Naive B cell (primary cell): ENCODE measurements around the gene PGAM5. TPM values are rescaled to one million over a fixed set of nuclear protein-coding genes. Genes with fewer than 3 reads are reported as not detected.
"Not testable (repeated sequence)": the region's sequence is repeated elsewhere in the genome, so short reads cannot be mapped to it uniquely, and the experiment has no call there.

ENCODE experiments used
- ATAC-seq, 2 donors: fragments of 150-1000 bp; cut with Tn5 transposase; 2 replicates each; pipeline ENCODE4 v1.10.0; 2021; ENCODE audit warnings: low read depth in 2 of 2, mild to moderate bottlenecking in 2 of 2, moderate library complexity in 2 of 2
- DNase-seq: peaks from one replicate; pipeline ENCODE4 v3.0.0; 2022
- H3K27ac Mint-ChIP-seq, 6 donors: one replicate each; pipeline ENCODE4 v1.8.0; 2020 to 2022; ENCODE audit warnings: mild to moderate bottlenecking in 6 of 6, mixed read lengths in 6 of 6, moderate library complexity in 5 of 6, inconsistent platforms in 2 of 6
- H3K27me3 Mint-ChIP-seq, 3 donors: one replicate each; pipeline ENCODE4 v1.8.0; 2021 to 2022; ENCODE audit warnings: mixed read lengths in 3 of 3, mild to moderate bottlenecking in 1 of 3
- H3K36me3 Mint-ChIP-seq, 2 donors: one replicate each; pipeline ENCODE4 v1.8.0; 2020 to 2022; ENCODE audit warnings: mixed read lengths in 2 of 2, inconsistent platforms in 1 of 2, mild to moderate bottlenecking in 1 of 2
- H3K4me1 Mint-ChIP-seq, 3 donors: one replicate each; pipeline ENCODE4 v1.8.0; 2020 to 2022; ENCODE audit warnings: mixed read lengths in 3 of 3, inconsistent platforms in 1 of 3, mild to moderate bottlenecking in 1 of 3, moderate library complexity in 1 of 3
- H3K4me3 Mint-ChIP-seq, 8 donors: one replicate each; pipeline ENCODE4 v1.8.0; 2020 to 2022; ENCODE audit warnings: mild to moderate bottlenecking in 8 of 8, mixed read lengths in 8 of 8, moderate library complexity in 8 of 8, inconsistent platforms in 2 of 8
- H3K9me3 Mint-ChIP-seq, 7 donors: one replicate each; pipeline ENCODE4 v1.8.0; 2020 to 2022; ENCODE audit warnings: mixed read lengths in 7 of 7, mild to moderate bottlenecking in 5 of 7, inconsistent platforms in 2 of 7, moderate library complexity in 1 of 7
- polyA plus RNA-seq, 6 donors: library from polyadenylated mRNA; unstranded; fragments of 300-500 nt; fragmentation: Illumina TruSeq; gene quantifications; one replicate each; pipeline ENCODE4 v1.2.3, GENCODE V29; 2021; ENCODE audit warnings: low read depth in 6 of 6

Gene PGAM5
- polyA plus RNA-seq, 6 donors from 2014 or later = 13.0 to 34.0 (median 23.8) TPM

DNA sequence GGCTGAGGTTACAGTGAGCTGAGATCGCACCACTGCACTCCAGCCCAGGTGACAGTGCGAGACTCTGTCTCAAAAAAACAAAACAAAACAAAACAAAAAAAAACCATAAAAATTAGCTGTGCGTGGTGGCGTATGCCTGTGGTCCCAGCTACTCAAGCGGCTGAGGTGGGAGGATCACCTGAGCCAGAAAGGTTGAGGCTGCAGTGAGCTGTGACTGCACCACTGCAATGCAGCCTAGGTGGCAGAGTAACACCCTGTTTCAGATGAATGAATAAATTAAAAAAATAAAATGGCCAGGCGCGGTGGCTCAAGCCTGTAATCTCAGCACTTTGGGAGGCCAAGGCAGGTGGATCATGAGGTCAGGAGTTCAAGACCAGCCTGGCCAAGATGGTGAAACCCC is 43.0 kb downstream of the PGAM5 start:
- H3K36me3 Mint-ChIP-seq, H3K9me3 Mint-ChIP-seq, H3K27me3 Mint-ChIP-seq, H3K27ac Mint-ChIP-seq, H3K4me3 Mint-ChIP-seq, H3K4me1 Mint-ChIP-seq, DNase-seq: not testable (repeated sequence)
- peak; percentile 55 to 63 for ATAC-seq

DNA sequence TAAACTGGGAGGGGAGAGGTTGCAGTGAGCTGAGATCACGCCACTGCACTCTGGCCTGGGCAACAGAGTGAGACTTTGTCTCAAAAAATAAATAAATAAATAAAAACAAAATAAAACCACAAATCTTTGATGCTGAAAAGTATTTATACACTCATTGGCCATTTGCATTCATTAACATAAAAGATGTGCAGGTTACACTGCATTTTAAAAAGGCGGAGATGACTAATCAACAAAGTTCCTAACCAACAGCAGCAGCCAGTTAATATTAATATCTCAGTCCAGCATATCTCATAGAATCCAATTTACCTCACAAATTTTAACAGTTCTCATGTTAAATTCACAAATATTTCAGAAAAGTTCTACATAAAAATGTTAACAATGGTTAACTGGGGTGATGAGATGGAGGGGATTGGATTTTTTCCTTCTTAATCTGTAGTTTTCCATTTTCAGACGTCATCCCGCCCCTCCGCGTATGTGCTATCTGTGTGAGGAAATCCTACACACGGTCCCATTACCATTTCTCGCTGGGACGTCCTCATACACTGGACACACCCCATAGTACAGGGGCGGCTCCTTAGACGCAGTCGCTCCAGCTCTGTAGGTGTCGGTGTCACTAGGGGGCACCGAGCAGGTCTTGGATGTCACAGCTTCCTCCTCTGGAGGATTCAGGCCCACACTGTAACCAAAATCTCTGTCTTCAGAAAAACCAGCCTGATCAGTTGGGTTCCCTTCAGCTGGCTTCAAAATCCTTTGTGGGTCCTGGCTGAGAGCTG is 43.7 kb downstream of the PGAM5 start:
- H3K36me3 Mint-ChIP-seq = peaks cover 0 to 4% of the 10 kb centered on the region in 2 donors
- ATAC-seq = peak in 1 of 2 donors; percentile 28
- DNase-seq = no peak
- no peaks in the 10 kb centered on the region for H3K27me3 Mint-ChIP-seq
- H3K27ac Mint-ChIP-seq = no peak overlapping the region
- no peak overlapping the region for H3K4me3 Mint-ChIP-seq
- no peaks in the 10 kb centered on the region for H3K9me3 Mint-ChIP-seq
- H3K4me1 Mint-ChIP-seq = peaks cover 0 to 11% (median 4%) of the 10 kb centered on the region in 3 donors

DNA sequence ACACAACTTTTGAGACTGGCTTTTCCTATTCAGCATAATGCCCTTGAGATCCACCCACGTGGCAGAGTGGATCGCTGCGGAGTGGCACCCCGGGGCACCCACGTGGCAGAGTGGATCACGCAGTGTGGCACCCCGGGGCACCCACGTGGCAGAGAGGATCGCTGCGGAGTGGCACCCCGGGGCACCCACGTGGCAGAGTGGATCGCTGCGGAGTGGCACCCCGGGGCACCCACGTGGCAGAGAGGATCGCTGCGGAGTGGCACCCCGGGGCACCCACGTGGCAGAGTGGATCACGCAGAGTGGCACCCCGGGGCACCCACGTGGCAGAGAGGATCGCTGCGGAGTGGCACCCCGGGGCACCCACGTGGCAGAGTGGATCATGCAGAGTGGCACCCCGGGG is 48.2 kb downstream of the PGAM5 start:
- Mint-ChIP-seq H3K4me3 (peak overlapping the region in 1 of 8 donors; percentile 96), H3K4me1 (peaks cover 19 to 36% (median 21%) of the 10 kb centered on the region in 3 donors)
- not testable (repeated sequence) for H3K27me3 Mint-ChIP-seq, H3K27ac Mint-ChIP-seq, H3K9me3 Mint-ChIP-seq, DNase-seq, ATAC-seq, H3K36me3 Mint-ChIP-seq

DNA sequence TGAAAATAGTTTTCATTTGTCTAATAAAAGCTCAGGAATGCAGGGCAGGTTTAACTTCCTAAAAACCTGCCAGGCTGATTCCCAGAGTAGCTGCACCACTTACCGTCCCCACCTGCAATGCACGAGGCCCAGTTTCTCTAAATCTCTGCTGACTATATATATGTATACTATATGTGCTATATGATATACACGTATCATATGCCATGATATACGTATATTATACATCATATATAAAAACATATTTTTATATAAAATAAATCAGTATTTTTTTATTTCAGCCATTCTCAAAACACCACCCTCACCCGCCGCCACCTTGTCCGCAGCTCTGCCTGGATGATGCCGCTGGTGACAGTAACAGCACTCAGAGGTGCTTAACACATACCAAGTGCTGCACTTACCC is 48.7 kb downstream of the PGAM5 start:
- no peaks in the 10 kb centered on the region for H3K27me3 Mint-ChIP-seq
- ATAC-seq = no peak
- DNase-seq = no peak
- peaks cover 0 to 2% of the 10 kb centered on the region in 2 donors for H3K36me3 Mint-ChIP-seq
- H3K4me3 Mint-ChIP-seq = peak overlapping the region in 3 of 8 donors; percentile 28 to 96 (median 84)
- peaks cover 19 to 41% (median 25%) of the 10 kb centered on the region in 3 donors for H3K4me1 Mint-ChIP-seq
- peak overlapping the region in 2 of 6 donors; percentile 49 to 66 for H3K27ac Mint-ChIP-seq
- no peaks in the 10 kb centered on the region for H3K9me3 Mint-ChIP-seq

DNA sequence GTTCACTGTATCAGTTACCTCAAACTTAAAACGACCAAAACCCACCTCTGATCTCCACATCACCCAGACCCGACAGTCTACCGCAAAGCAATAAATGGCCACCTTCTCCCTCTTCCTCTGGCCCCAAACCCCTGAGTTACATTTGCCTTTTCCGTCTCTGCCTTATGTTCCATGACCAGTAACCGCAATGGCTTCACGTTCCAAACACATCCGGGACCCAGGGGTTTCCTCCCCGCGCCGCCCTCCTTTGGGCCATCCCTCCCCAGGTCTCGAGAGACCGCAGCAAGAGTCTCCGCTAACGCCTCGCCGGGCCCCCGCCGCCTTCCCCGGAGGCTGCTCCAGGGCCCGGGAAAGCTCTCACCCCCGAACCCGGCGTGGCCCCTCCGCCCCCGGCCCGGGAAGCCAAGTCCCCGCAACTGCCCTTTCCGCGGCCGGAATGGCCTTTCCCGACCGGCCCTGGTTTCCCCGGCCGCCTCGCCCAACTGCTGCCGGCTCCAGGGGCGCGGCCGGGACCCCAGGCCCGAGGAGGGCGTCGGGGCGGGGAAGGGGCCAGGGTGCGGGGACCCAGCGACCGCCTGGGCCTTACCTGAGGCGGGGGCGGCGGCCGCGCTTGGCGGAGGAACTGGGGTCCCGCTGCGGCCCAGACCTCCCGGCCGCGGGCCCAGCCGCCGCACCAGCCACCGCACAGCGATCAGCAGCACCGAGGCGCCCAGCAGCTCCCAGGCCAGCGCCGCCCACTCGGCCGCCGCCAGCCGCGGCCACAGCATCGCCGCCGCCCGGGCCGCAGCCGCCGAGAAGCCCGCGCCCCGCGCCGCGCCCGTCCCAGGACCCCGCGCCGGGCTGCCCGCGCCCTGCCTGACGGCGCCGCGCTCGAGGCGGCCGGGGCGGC is 50.6 kb downstream of the PGAM5 start, which contains the start of gene ANKLE2:
ANKLE2 (minus strand) TSS at position 801 of the 889 bp plus-strand sequence; CDS start at position 767, 34 bp downstream.
- no peaks in the 10 kb centered on the region for H3K9me3 Mint-ChIP-seq
- peak within 1 kb of the TSS; percentile 92 to 97 (median 95) for H3K4me3 Mint-ChIP-seq
- peak; percentile 48 to 54 for ATAC-seq
- peak within 1 kb of the TSS; percentile 96 to 98 (median 98) for H3K27ac Mint-ChIP-seq
- peak; percentile 54 for DNase-seq
- no peaks in the 10 kb centered on the region for H3K27me3 Mint-ChIP-seq
- no peaks in the 10 kb centered on the region for H3K36me3 Mint-ChIP-seq
- peaks cover 27 to 50% (median 31%) of the 10 kb centered on the region in 3 donors for H3K4me1 Mint-ChIP-seq

DNA sequence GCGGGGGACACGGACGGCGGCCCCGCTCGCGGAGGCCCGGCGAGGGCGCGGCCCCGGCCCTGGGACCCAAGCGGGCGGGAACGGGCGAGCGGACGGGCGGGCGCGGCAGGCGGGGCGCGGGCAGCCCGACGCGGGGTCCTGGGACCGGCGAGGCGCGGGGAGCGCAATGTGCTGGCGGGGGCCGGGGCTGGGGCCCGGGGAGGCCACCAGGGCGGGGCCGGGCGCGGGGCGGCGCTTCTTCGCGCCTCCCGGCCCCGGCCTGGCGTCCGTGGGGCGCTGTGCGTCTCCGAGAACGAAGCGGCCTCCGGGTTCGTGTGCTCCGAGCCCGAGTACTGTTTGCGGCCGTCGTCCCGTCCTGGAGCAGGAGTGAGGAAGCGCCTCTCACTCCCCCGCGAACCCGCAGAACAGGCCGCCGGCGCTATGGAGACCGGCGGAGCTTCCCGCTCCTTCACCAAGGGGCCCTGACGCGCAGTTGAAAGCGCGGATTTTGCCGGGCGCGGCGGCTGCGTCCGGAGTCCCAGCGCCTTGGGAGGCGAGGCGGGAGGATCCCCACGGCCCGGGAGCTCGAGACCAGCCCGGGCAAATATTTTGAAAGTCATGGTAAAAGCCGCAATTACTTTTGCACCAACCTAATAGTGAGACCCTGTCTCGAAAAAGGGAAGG is 51.4 kb downstream of the PGAM5 start:
- Mint-ChIP-seq H3K9me3 (no peaks in the 10 kb centered on the region), H3K27me3 (no peaks in the 10 kb centered on the region), H3K4me1 (peaks cover 31 to 54% (median 31%) of the 10 kb centered on the region in 3 donors), H3K4me3 (peak overlapping the region; percentile 72 to 91 (median 86)), H3K36me3 (no peaks in the 10 kb centered on the region), H3K27ac (peak overlapping the region; percentile 89 to 98 (median 96))
- DNase-seq (peak; percentile 85), ATAC-seq (peak; percentile 90 to 91)

DNA sequence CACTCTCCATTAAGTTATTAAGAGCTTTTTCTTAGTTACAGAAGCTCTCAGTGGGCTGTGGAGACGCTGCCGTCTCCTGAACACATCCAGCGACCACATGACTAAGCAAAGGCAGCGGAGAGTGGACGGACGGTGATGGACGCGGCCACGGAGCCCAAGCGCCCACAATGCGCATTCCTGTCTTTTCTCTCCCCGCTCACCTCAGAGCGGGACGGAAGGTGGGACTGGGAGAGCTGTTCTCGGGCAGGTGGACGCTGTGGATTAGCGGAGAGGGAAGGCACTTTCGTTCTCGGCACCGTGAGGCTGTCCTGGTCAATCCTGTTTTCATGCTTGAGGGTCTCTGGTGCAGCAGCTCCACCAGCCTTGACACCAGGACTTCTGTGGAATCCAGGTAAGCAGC is 53.6 kb downstream of the PGAM5 start:
- no peaks in the 10 kb centered on the region for H3K9me3 Mint-ChIP-seq
- DNase-seq = no peak
- no peaks in the 10 kb centered on the region for H3K36me3 Mint-ChIP-seq
- H3K27ac Mint-ChIP-seq = peak overlapping the region in 1 of 6 donors; percentile 36
- H3K27me3 Mint-ChIP-seq = no peaks in the 10 kb centered on the region
- ATAC-seq = no peak
- peak overlapping the region in 1 of 8 donors; percentile 74 for H3K4me3 Mint-ChIP-seq
- H3K4me1 Mint-ChIP-seq = peaks cover 46 to 65% (median 49%) of the 10 kb centered on the region in 3 donors

DNA sequence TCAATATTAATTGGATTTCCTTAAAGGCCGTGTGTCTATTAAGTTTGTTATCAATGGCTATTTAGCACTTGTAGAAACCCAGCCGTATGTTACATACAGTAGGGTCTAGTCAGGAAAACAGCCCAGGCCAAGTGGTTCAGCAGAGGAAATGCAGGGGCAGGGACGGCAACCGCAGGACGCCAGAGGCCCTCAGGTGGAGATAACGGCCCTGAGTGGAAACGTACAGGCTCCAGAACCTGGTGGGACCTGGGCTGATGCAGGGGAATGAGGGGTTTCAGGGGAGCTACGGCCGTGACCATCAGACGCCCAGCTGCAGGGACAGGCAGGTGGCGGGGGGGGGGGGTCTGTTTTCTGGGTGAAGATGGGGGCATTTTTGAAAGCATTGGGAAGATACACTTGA is 54.7 kb downstream of the PGAM5 start:
- Mint-ChIP-seq H3K9me3 (no peaks in the 10 kb centered on the region), H3K27ac (peak overlapping the region in 5 of 6 donors; percentile 22 to 89 (median 63)), H3K4me3 (peak overlapping the region in 6 of 8 donors; percentile 32 to 81 (median 66)), H3K27me3 (no peaks in the 10 kb centered on the region), H3K4me1 (peaks cover 51 to 67% (median 56%) of the 10 kb centered on the region in 3 donors), H3K36me3 (no peaks in the 10 kb centered on the region)
- ATAC-seq (no peak), DNase-seq (no peak)

DNA sequence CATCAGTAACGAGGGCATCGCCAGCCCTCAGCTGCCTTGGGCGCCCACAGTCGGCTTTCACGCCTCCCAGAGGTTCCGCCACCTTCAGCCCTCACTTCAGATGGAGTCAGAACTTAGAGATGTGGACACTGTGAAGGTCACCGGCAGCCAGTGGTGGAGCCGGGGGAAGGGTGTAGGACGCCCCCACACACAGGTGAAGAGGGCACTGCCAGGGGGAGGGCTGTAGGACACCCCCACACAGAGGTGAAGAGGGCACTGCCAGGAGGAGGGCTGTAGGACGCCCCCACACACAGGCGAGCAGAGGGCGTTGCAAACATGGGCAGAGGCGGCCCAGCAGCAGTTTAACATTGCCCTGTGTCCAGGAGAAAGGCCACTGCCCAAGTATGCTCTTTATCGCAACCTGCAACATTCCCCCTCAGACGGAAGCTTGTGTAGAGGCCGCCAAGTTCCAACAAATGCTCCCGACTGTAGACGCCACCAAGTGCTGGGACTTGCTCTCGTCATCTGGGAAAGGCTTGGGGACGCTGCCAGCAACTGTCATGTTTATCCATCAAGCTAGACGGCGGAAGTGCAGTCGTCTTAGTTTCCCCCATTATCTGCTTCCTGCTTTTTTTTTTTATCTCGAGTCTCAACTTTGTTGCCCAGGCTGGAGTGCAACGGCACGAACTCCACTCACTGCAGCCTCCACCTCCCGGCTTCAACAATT is 55.9 kb downstream of the PGAM5 start:
- Mint-ChIP-seq H3K4me3 (peak overlapping the region in 6 of 8 donors; percentile 15 to 81 (median 62)), H3K4me1 (peaks cover 49 to 70% (median 58%) of the 10 kb centered on the region in 3 donors), H3K36me3 (no peaks in the 10 kb centered on the region), H3K9me3 (no peaks in the 10 kb centered on the region), H3K27me3 (no peaks in the 10 kb centered on the region), H3K27ac (peak overlapping the region in 4 of 6 donors; percentile 57 to 96 (median 75))
- ATAC-seq (no peak), DNase-seq (no peak)

DNA sequence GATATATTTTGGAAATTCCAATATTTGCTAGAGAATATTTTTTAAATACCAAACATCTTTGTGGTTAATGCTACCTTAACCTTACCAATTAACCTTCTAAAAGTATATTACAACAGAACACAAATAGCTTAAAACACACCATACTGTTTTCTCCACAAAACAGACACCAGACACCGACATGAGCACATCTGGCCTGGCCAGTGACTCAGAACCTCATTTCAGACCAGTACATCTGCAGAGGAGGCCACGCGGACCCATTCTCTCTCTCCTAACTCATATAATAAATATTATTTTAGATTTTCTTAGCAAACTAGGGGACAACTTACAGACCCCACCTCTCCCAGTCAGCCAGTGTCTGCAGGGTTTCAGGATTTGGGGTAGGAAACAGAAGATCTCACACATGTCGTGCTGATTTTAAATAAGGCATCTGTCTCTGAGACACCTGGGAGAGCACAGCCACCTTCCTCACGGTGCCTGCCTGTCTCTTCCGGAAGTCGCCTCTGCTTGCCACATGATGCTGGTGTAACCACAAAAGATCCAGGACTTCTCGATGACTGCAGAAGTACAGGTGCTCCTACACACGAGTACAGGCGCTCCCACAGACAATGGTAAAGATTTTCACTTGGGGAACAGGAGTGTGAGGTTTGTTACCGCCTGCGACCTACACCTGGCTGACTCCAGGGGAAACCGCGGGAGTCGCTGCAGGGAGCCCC is 60.6 kb downstream of the PGAM5 start:
- Mint-ChIP-seq H3K27me3 (no peaks in the 10 kb centered on the region), H3K4me3 (peak overlapping the region; percentile 65 to 88 (median 78)), H3K36me3 (no peaks in the 10 kb centered on the region), H3K4me1 (peaks cover 40 to 74% (median 68%) of the 10 kb centered on the region in 3 donors), H3K27ac (peak overlapping the region; percentile 81 to 99 (median 96)), H3K9me3 (no peaks in the 10 kb centered on the region)
- peak; percentile 59 to 66 for ATAC-seq
- peak; percentile 80 for DNase-seq
